Stimulated activated naive CD8-positive, alpha-beta T cell treated with anti-CD3 and anti-CD28 coated beads, Interleukin-15, Interleukin-2, amounts not matched to agents 100 ng/mL and 50 ng/mL, for 24 hours (primary cell): ENCODE results near the gene ACTN1.
A peak's percentile ranks its signal among the peaks of the same experiment; 100 is the strongest.

ENCODE experiments used
- H3K27ac Mint-ChIP-seq: one replicate; pipeline ENCODE4 v1.8.0; 2021; ENCODE audit warnings: mild to moderate bottlenecking, mixed read lengths
- H3K27me3 Mint-ChIP-seq: one replicate; pipeline ENCODE4 v1.8.0; 2021; ENCODE audit warnings: mixed read lengths
- H3K36me3 Mint-ChIP-seq: one replicate; pipeline ENCODE4 v1.8.0; 2021; ENCODE audit warnings: low read depth, mixed read lengths
- H3K4me1 Mint-ChIP-seq: one replicate; pipeline ENCODE4 v1.8.0; 2021; ENCODE audit warnings: low read depth, mixed read lengths
- H3K4me3 Mint-ChIP-seq: one replicate; pipeline ENCODE4 v1.8.0; 2021; ENCODE audit warnings: mild to moderate bottlenecking, mixed read lengths
- H3K9me3 Mint-ChIP-seq: one replicate; pipeline ENCODE4 v1.8.0; 2021; ENCODE audit warnings: mixed read lengths

Gene ACTN1

GRCh38 chr14:68897559-68898155 is 81.4 kb downstream of the ACTN1 start:
- Mint-ChIP-seq H3K4me1 (peaks cover 41% of the 10 kb centered on the region), H3K4me3 (no peak overlapping the region), H3K9me3 (no peaks in the 10 kb centered on the region), H3K27me3 (no peaks in the 10 kb centered on the region), H3K36me3 (peaks cover 47% of the 10 kb centered on the region), H3K27ac (peak overlapping the region; percentile 82)

- H3K4me1 Mint-ChIP-seq = peaks cover 41% of the 10 kb centered on the region
- no peaks in the 10 kb centered on the region for H3K27me3 Mint-ChIP-seq
- H3K36me3 Mint-ChIP-seq = peaks cover 43% of the 10 kb centered on the region
- no peak overlapping the region for H3K27ac Mint-ChIP-seq
- H3K9me3 Mint-ChIP-seq = no peaks in the 10 kb centered on the region
- no peak overlapping the region for H3K4me3 Mint-ChIP-seq
These were observed 83.0 kb downstream of the ACTN1 start for GRCh38 chr14:68896132-68896531.

- Mint-ChIP-seq H3K4me1 (peaks cover 37% of the 10 kb centered on the region), H3K36me3 (peaks cover 34% of the 10 kb centered on the region), H3K4me3 (no peak overlapping the region), H3K9me3 (no peaks in the 10 kb centered on the region), H3K27me3 (no peaks in the 10 kb centered on the region), H3K27ac (peak overlapping the region; percentile 7)
These were observed 84.0 kb downstream of the ACTN1 start for GRCh38 chr14:68894802-68895703.

- Mint-ChIP-seq H3K27ac (no peak overlapping the region), H3K36me3 (peaks cover 34% of the 10 kb centered on the region), H3K4me1 (peaks cover 28% of the 10 kb centered on the region), H3K27me3 (no peaks in the 10 kb centered on the region), H3K9me3 (no peaks in the 10 kb centered on the region), H3K4me3 (no peak overlapping the region)
These were observed 85.0 kb downstream of the ACTN1 start for GRCh38 chr14:68894123-68894522.

GRCh38 chr14:68893566-68893965 is 85.5 kb downstream of the ACTN1 start:
- peaks cover 38% of the 10 kb centered on the region for H3K36me3 Mint-ChIP-seq
- H3K27me3 Mint-ChIP-seq = no peaks in the 10 kb centered on the region
- H3K4me1 Mint-ChIP-seq = peaks cover 27% of the 10 kb centered on the region
- no peak overlapping the region for H3K4me3 Mint-ChIP-seq
- H3K27ac Mint-ChIP-seq = no peak overlapping the region
- H3K9me3 Mint-ChIP-seq = no peaks in the 10 kb centered on the region

- H3K27ac Mint-ChIP-seq = no peak overlapping the region
- no peaks in the 10 kb centered on the region for H3K27me3 Mint-ChIP-seq
- no peaks in the 10 kb centered on the region for H3K9me3 Mint-ChIP-seq
- peaks cover 21% of the 10 kb centered on the region for H3K4me1 Mint-ChIP-seq
- peaks cover 37% of the 10 kb centered on the region for H3K36me3 Mint-ChIP-seq
- no peak overlapping the region for H3K4me3 Mint-ChIP-seq
These were observed 86.1 kb downstream of the ACTN1 start for GRCh38 chr14:68892961-68893360.

GRCh38 chr14:68891851-68892660 is 87.0 kb downstream of the ACTN1 start:
- Mint-ChIP-seq H3K4me3 (no peak overlapping the region), H3K9me3 (no peaks in the 10 kb centered on the region), H3K27me3 (no peaks in the 10 kb centered on the region), H3K4me1 (peaks cover 13% of the 10 kb centered on the region), H3K36me3 (peaks cover 38% of the 10 kb centered on the region), H3K27ac (no peak overlapping the region)

- no peaks in the 10 kb centered on the region for H3K9me3 Mint-ChIP-seq
- H3K36me3 Mint-ChIP-seq = peaks cover 42% of the 10 kb centered on the region
- H3K27me3 Mint-ChIP-seq = no peaks in the 10 kb centered on the region
- no peak overlapping the region for H3K4me3 Mint-ChIP-seq
- H3K27ac Mint-ChIP-seq = no peak overlapping the region
- H3K4me1 Mint-ChIP-seq = peaks cover 12% of the 10 kb centered on the region
These were observed 88.8 kb downstream of the ACTN1 start for GRCh38 chr14:68890173-68890931.

GRCh38 chr14:68888883-68889282 is 90.2 kb downstream of the ACTN1 start:
- Mint-ChIP-seq H3K4me3 (no peak overlapping the region), H3K27me3 (no peaks in the 10 kb centered on the region), H3K36me3 (peaks cover 32% of the 10 kb centered on the region), H3K9me3 (no peaks in the 10 kb centered on the region), H3K27ac (no peak overlapping the region), H3K4me1 (no peaks in the 10 kb centered on the region)

- Mint-ChIP-seq H3K36me3 (peaks cover 32% of the 10 kb centered on the region), H3K4me1 (no peaks in the 10 kb centered on the region), H3K27me3 (no peaks in the 10 kb centered on the region), H3K9me3 (no peaks in the 10 kb centered on the region), H3K27ac (no peak overlapping the region), H3K4me3 (no peak overlapping the region)
These were observed 90.9 kb downstream of the ACTN1 start for GRCh38 chr14:68888025-68888850.

GRCh38 chr14:68886109-68886434 is 93.0 kb downstream of the ACTN1 start:
- H3K27me3 Mint-ChIP-seq = no peaks in the 10 kb centered on the region
- no peak overlapping the region for H3K4me3 Mint-ChIP-seq
- no peaks in the 10 kb centered on the region for H3K9me3 Mint-ChIP-seq
- H3K36me3 Mint-ChIP-seq = peaks cover 47% of the 10 kb centered on the region
- no peak overlapping the region for H3K27ac Mint-ChIP-seq
- no peaks in the 10 kb centered on the region for H3K4me1 Mint-ChIP-seq

- Mint-ChIP-seq H3K27ac (no peak overlapping the region), H3K9me3 (no peaks in the 10 kb centered on the region), H3K4me3 (no peak overlapping the region), H3K27me3 (no peaks in the 10 kb centered on the region), H3K4me1 (no peaks in the 10 kb centered on the region), H3K36me3 (peaks cover 53% of the 10 kb centered on the region)
These were observed 93.6 kb downstream of the ACTN1 start for GRCh38 chr14:68885226-68886108.
